ENCODE data around the gene GRID1. TPM values are rescaled to one million over a fixed set of nuclear protein-coding genes. Genes with fewer than 3 reads are reported as not detected.

The GRID1 gene
- total and polyA plus RNA-seq, 5 donors from 2014 or later: not detected

GRCh38 chr10:86372784-86373239 lies 6.2 kb upstream of the GRID1 start:
- Histone ChIP-seq H3K4me1 (ENCODE audit: control insufficient read depth, insufficient read depth, low read length, poor library complexity, severe bottlenecking) (peaks cover 8% of the 10 kb centered on the region), H3K27me3 (ENCODE audit: control insufficient read depth, insufficient read depth, low read length) (peaks cover 12% of the 10 kb centered on the region), H3K27ac (ENCODE audit: insufficient read depth, low read length, poor library complexity, severe bottlenecking) (no peak overlapping the region), H3K4me3 (ENCODE audit: low read depth, low read length) (no peak overlapping the region), H3K36me3 (ENCODE audit: control insufficient read depth, insufficient read depth, low read length) (no peaks in the 10 kb centered on the region), H3K9me3 (ENCODE audit: control insufficient read depth in 2 of 2, low read length in 2 of 2) (no peaks in the 10 kb centered on the region)
- no peak for DNase-seq
- H3K4me3 Mint-ChIP-seq: no peak overlapping the region
- ATAC-seq (ENCODE audit: low read depth in 2 of 2): no peak
- H3K27me3 Mint-ChIP-seq: peaks cover 56% of the 10 kb centered on the region
- peaks cover 0 to 3% (median 0%) of the 10 kb centered on the region in 7 donors for H3K9me3 Mint-ChIP-seq
- H3K27ac Mint-ChIP-seq: no peak overlapping the region
- H3K4me1 Mint-ChIP-seq: peaks cover 0 to 4% (median 3%) of the 10 kb centered on the region in 4 donors
- H3K36me3 Mint-ChIP-seq: no peaks in the 10 kb centered on the region

GRCh38 chr10:86372119-86372783 lies 5.7 kb upstream of the GRID1 start:
- Mint-ChIP-seq H3K4me1 (peaks cover 0 to 4% (median 4%) of the 10 kb centered on the region in 4 donors), H3K27me3 (peaks cover 58% of the 10 kb centered on the region), H3K27ac (no peak overlapping the region), H3K4me3 (no peak overlapping the region), H3K9me3 (peaks cover 0 to 3% (median 0%) of the 10 kb centered on the region in 7 donors), H3K36me3 (no peaks in the 10 kb centered on the region)
- Histone ChIP-seq H3K4me3 (ENCODE audit: low read depth, low read length) (no peak overlapping the region), H3K27ac (ENCODE audit: insufficient read depth, low read length, poor library complexity, severe bottlenecking) (no peak overlapping the region), H3K27me3 (ENCODE audit: control insufficient read depth, insufficient read depth, low read length) (peaks cover 12% of the 10 kb centered on the region), H3K4me1 (ENCODE audit: control insufficient read depth, insufficient read depth, low read length, poor library complexity, severe bottlenecking) (peaks cover 9% of the 10 kb centered on the region), H3K36me3 (ENCODE audit: control insufficient read depth, insufficient read depth, low read length) (no peaks in the 10 kb centered on the region), H3K9me3 (ENCODE audit: control insufficient read depth in 2 of 2, low read length in 2 of 2) (no peaks in the 10 kb centered on the region)
- no peak for ATAC-seq (ENCODE audit: low read depth in 2 of 2)
- no peak for DNase-seq

GRCh38 chr10:86371691-86372090 lies 5.1 kb upstream of the GRID1 start:
- DNase-seq (no peak), ATAC-seq (ENCODE audit: low read depth in 2 of 2) (no peak)
- H3K4me3 Mint-ChIP-seq: no peak overlapping the region
- H3K9me3 Mint-ChIP-seq: peaks cover 0 to 3% (median 0%) of the 10 kb centered on the region in 7 donors
- Histone ChIP-seq H3K4me3 (ENCODE audit: low read depth, low read length) (no peak overlapping the region), H3K4me1 (ENCODE audit: control insufficient read depth, insufficient read depth, low read length, poor library complexity, severe bottlenecking) (peaks cover 5% of the 10 kb centered on the region), H3K9me3 (ENCODE audit: control insufficient read depth in 2 of 2, low read length in 2 of 2) (no peaks in the 10 kb centered on the region), H3K36me3 (ENCODE audit: control insufficient read depth, insufficient read depth, low read length) (no peaks in the 10 kb centered on the region), H3K27ac (ENCODE audit: insufficient read depth, low read length, poor library complexity, severe bottlenecking) (no peak overlapping the region), H3K27me3 (ENCODE audit: control insufficient read depth, insufficient read depth, low read length) (peaks cover 12% of the 10 kb centered on the region)
- peaks cover 0 to 4% (median 4%) of the 10 kb centered on the region in 4 donors for H3K4me1 Mint-ChIP-seq
- peaks cover 58% of the 10 kb centered on the region for H3K27me3 Mint-ChIP-seq
- H3K27ac Mint-ChIP-seq: no peak overlapping the region
- H3K36me3 Mint-ChIP-seq: no peaks in the 10 kb centered on the region

- Histone ChIP-seq H3K4me3 (ENCODE audit: low read depth, low read length) (no peak overlapping the region), H3K36me3 (ENCODE audit: control insufficient read depth, insufficient read depth, low read length) (no peaks in the 10 kb centered on the region), H3K9me3 (ENCODE audit: control insufficient read depth in 2 of 2, low read length in 2 of 2) (no peaks in the 10 kb centered on the region), H3K27me3 (ENCODE audit: control insufficient read depth, insufficient read depth, low read length) (peaks cover 12% of the 10 kb centered on the region), H3K27ac (ENCODE audit: insufficient read depth, low read length, poor library complexity, severe bottlenecking) (no peak overlapping the region), H3K4me1 (ENCODE audit: control insufficient read depth, insufficient read depth, low read length, poor library complexity, severe bottlenecking) (peaks cover 5% of the 10 kb centered on the region)
- Mint-ChIP-seq H3K27me3 (peaks cover 56% of the 10 kb centered on the region), H3K4me3 (peak overlapping the region in 1 of 4 donors; percentile 51), H3K36me3 (no peaks in the 10 kb centered on the region), H3K9me3 (peaks cover 0 to 3% (median 0%) of the 10 kb centered on the region in 7 donors), H3K4me1 (peaks cover 0 to 4% (median 4%) of the 10 kb centered on the region in 4 donors), H3K27ac (no peak overlapping the region)
- DNase-seq (no peak), ATAC-seq (ENCODE audit: low read depth in 2 of 2) (no peak)
These were observed 4.5 kb upstream of the GRID1 start for GRCh38 chr10:86371116-86371515.

- Histone ChIP-seq H3K4me3 (ENCODE audit: low read depth, low read length) (no peak overlapping the region), H3K9me3 (ENCODE audit: control insufficient read depth in 2 of 2, low read length in 2 of 2) (no peaks in the 10 kb centered on the region), H3K36me3 (ENCODE audit: control insufficient read depth, insufficient read depth, low read length) (no peaks in the 10 kb centered on the region), H3K4me1 (ENCODE audit: control insufficient read depth, insufficient read depth, low read length, poor library complexity, severe bottlenecking) (peaks cover 11% of the 10 kb centered on the region), H3K27me3 (ENCODE audit: control insufficient read depth, insufficient read depth, low read length) (peaks cover 11% of the 10 kb centered on the region), H3K27ac (ENCODE audit: insufficient read depth, low read length, poor library complexity, severe bottlenecking) (no peak overlapping the region)
- Mint-ChIP-seq H3K36me3 (no peaks in the 10 kb centered on the region), H3K27ac (no peak overlapping the region), H3K4me3 (no peak overlapping the region), H3K4me1 (peaks cover 4 to 10% (median 6%) of the 10 kb centered on the region in 4 donors), H3K9me3 (peaks cover 0 to 3% (median 0%) of the 10 kb centered on the region in 7 donors), H3K27me3 (peaks cover 55% of the 10 kb centered on the region)
- DNase-seq (no peak), ATAC-seq (ENCODE audit: low read depth in 2 of 2) (no peak)
These were observed 3.5 kb upstream of the GRID1 start for GRCh38 chr10:86370006-86370585.

- H3K4me3 Mint-ChIP-seq: no peak overlapping the region
These were observed 2.4 kb upstream of the GRID1 start for GRCh38 chr10:86368987-86369386.

GRCh38 chr10:86368046-86368445 lies 1.5 kb upstream of the GRID1 start:
- H3K4me1 ChIP-seq (ENCODE audit: control insufficient read depth, insufficient read depth, low read length, poor library complexity, severe bottlenecking): peaks cover 18% of the 10 kb centered on the region
- H3K4me3 ChIP-seq (ENCODE audit: low read depth, low read length): no peak overlapping the region
- H3K27ac Mint-ChIP-seq: peak overlapping the region in 1 of 3 donors; percentile 74
- H3K36me3 Mint-ChIP-seq: no peaks in the 10 kb centered on the region
- H3K4me3 Mint-ChIP-seq: peak overlapping the region in 3 of 4 donors; percentile 6 to 53 (median 44)
- no peak overlapping the region for H3K27ac ChIP-seq (ENCODE audit: insufficient read depth, low read length, poor library complexity, severe bottlenecking)
- H3K36me3 ChIP-seq (ENCODE audit: control insufficient read depth, insufficient read depth, low read length): no peaks in the 10 kb centered on the region
- DNase-seq: no peak
- ATAC-seq (ENCODE audit: low read depth in 2 of 2): no peak
- H3K9me3 Mint-ChIP-seq: peaks cover 0 to 3% (median 0%) of the 10 kb centered on the region in 7 donors
- H3K9me3 ChIP-seq (ENCODE audit: control insufficient read depth in 2 of 2, low read length in 2 of 2): no peaks in the 10 kb centered on the region
- peaks cover 52% of the 10 kb centered on the region for H3K27me3 Mint-ChIP-seq
- H3K4me1 Mint-ChIP-seq: peaks cover 4 to 19% (median 7%) of the 10 kb centered on the region in 4 donors
- H3K27me3 ChIP-seq (ENCODE audit: control insufficient read depth, insufficient read depth, low read length): peaks cover 16% of the 10 kb centered on the region

More at GRCh38 chr10:86368987-86369386, 2.4 kb upstream of the GRID1 start:
- Histone ChIP-seq H3K27ac (ENCODE audit: insufficient read depth, low read length, poor library complexity, severe bottlenecking) (no peak overlapping the region), H3K9me3 (ENCODE audit: control insufficient read depth in 2 of 2, low read length in 2 of 2) (no peaks in the 10 kb centered on the region), H3K36me3 (ENCODE audit: control insufficient read depth, insufficient read depth, low read length) (no peaks in the 10 kb centered on the region), H3K27me3 (ENCODE audit: control insufficient read depth, insufficient read depth, low read length) (peaks cover 13% of the 10 kb centered on the region), H3K4me3 (ENCODE audit: low read depth, low read length) (no peak overlapping the region), H3K4me1 (ENCODE audit: control insufficient read depth, insufficient read depth, low read length, poor library complexity, severe bottlenecking) (peaks cover 14% of the 10 kb centered on the region)
- Mint-ChIP-seq H3K27me3 (peaks cover 55% of the 10 kb centered on the region), H3K36me3 (no peaks in the 10 kb centered on the region), H3K4me1 (peaks cover 4 to 17% (median 7%) of the 10 kb centered on the region in 4 donors), H3K27ac (no peak overlapping the region), H3K9me3 (peaks cover 0 to 3% (median 0%) of the 10 kb centered on the region in 7 donors)
- ATAC-seq (ENCODE audit: low read depth in 2 of 2) (no peak), DNase-seq (no peak)

Measured in CD4-positive, CD25-positive, alpha-beta regulatory T cell (primary cell).